Activated CD8-positive, alpha-beta memory T cell treated with anti-CD3 and anti-CD28 coated beads, Interleukin-2, amount 10 ng/mL, durations not matched to agents 7 days and 5 days (primary cell): ENCODE results near the gene CA10. TPM values are rescaled to one million over a fixed set of nuclear protein-coding genes. Genes with fewer than 3 reads are reported as not detected.

Experiments
- ATAC-seq: fragments of 150-1000 bp; cut with Tn5 transposase; one replicate; pipeline ENCODE4 v1.10.0; 2021; ENCODE audit warnings: moderate library complexity
- CTCF ChIA-PET: fragments of 350-600 bp; sonication (Branson Sonifier 250); formaldehyde crosslinking; loops from one replicate; lab custom pipeline; 2021; ENCODE audit warnings: antibody characterized with exemption; lab: Charles Lee
- DNase-seq: peaks from one replicate; pipeline ENCODE4 v3.0.0-alpha.2; 2020
- H3K27ac Mint-ChIP-seq: one replicate; pipeline ENCODE4 v1.8.0; 2021; ENCODE audit warnings: mild to moderate bottlenecking, mixed read lengths
- H3K27me3 Mint-ChIP-seq: one replicate; pipeline ENCODE4 v1.8.0; 2021; ENCODE audit warnings: mixed read lengths
- H3K36me3 Mint-ChIP-seq: one replicate; pipeline ENCODE4 v1.8.0; 2021; ENCODE audit warnings: mild to moderate bottlenecking, mixed read lengths
- H3K4me1 Mint-ChIP-seq: one replicate; pipeline ENCODE4 v1.8.0; 2021; ENCODE audit warnings: mixed read lengths
- H3K4me3 Mint-ChIP-seq: one replicate; pipeline ENCODE4 v1.8.0; 2021; ENCODE audit warnings: mild to moderate bottlenecking, moderate library complexity, mixed read lengths
- H3K9me3 Mint-ChIP-seq: one replicate; pipeline ENCODE4 v1.8.0; 2022; ENCODE audit warnings: low read depth, mixed read lengths
- total RNA-seq, 2 experiments: library from RNA; stranded (reverse); gene quantifications; one replicate each; pipeline ENCODE4 v1.2.3, GENCODE V29; 2021

Gene CA10
- total RNA-seq, 2 experiments from 2014 or later, result 0.09 to 0.30 TPM

- no peaks in the 10 kb centered on the region for H3K36me3 Mint-ChIP-seq
- ATAC-seq (no peak), DNase-seq (no peak)
- H3K4me3 Mint-ChIP-seq, result no peak overlapping the region
- H3K4me1 Mint-ChIP-seq, result no peaks in the 10 kb centered on the region
- no peak overlapping the region for H3K27ac Mint-ChIP-seq
- no peaks in the 10 kb centered on the region for H3K27me3 Mint-ChIP-seq
- H3K9me3 Mint-ChIP-seq, result no peaks in the 10 kb centered on the region
- CTCF ChIA-PET, result no interaction called here
These were observed 254.1 kb downstream of the CA10 start for GRCh38 chr17:51904379-51904778.

- CTCF ChIA-PET, result no interaction called here
- ATAC-seq (no peak), DNase-seq (no peak)
- H3K27ac Mint-ChIP-seq, result no peak overlapping the region
- H3K9me3 Mint-ChIP-seq, result no peaks in the 10 kb centered on the region
- no peak overlapping the region for H3K4me3 Mint-ChIP-seq
- no peaks in the 10 kb centered on the region for H3K27me3 Mint-ChIP-seq
- no peaks in the 10 kb centered on the region for H3K36me3 Mint-ChIP-seq
- H3K4me1 Mint-ChIP-seq, result no peaks in the 10 kb centered on the region
These were observed 257.3 kb downstream of the CA10 start for GRCh38 chr17:51901242-51901641.

- no peaks in the 10 kb centered on the region for H3K36me3 Mint-ChIP-seq
- H3K9me3 Mint-ChIP-seq, result no peaks in the 10 kb centered on the region
- H3K4me3 Mint-ChIP-seq, result no peak overlapping the region
- CTCF ChIA-PET, result no interaction called here
- no peaks in the 10 kb centered on the region for H3K27me3 Mint-ChIP-seq
- no peak overlapping the region for H3K27ac Mint-ChIP-seq
- no peak for DNase-seq
- no peak for ATAC-seq
- no peaks in the 10 kb centered on the region for H3K4me1 Mint-ChIP-seq
These were observed 266.6 kb downstream of the CA10 start for GRCh38 chr17:51891936-51892335.

GRCh38 chr17:51890710-51891109, 267.8 kb downstream of the CA10 start:
- Mint-ChIP-seq H3K4me1 (no peaks in the 10 kb centered on the region), H3K4me3 (no peak overlapping the region), H3K27me3 (no peaks in the 10 kb centered on the region), H3K9me3 (peaks cover 2% of the 10 kb centered on the region), H3K36me3 (no peaks in the 10 kb centered on the region), H3K27ac (no peak overlapping the region)
- ATAC-seq (no peak), DNase-seq (no peak)
- CTCF ChIA-PET, result no interaction called here

- H3K4me3 Mint-ChIP-seq, result no peak overlapping the region
- DNase-seq (no peak), ATAC-seq (no peak)
- no peaks in the 10 kb centered on the region for H3K27me3 Mint-ChIP-seq
- peaks cover 2% of the 10 kb centered on the region for H3K9me3 Mint-ChIP-seq
- H3K27ac Mint-ChIP-seq, result no peak overlapping the region
- CTCF ChIA-PET, result no interaction called here
- H3K4me1 Mint-ChIP-seq, result no peaks in the 10 kb centered on the region
- no peaks in the 10 kb centered on the region for H3K36me3 Mint-ChIP-seq
These were observed 269.7 kb downstream of the CA10 start for GRCh38 chr17:51888816-51889215.

- Mint-ChIP-seq H3K27me3 (no peaks in the 10 kb centered on the region), H3K4me1 (no peaks in the 10 kb centered on the region)
These were observed 281.5 kb downstream of the CA10 start for GRCh38 chr17:51876986-51877385.

GRCh38 chr17:51873302-51873701, 285.2 kb downstream of the CA10 start:
- no peak overlapping the region for H3K4me3 Mint-ChIP-seq
- H3K9me3 Mint-ChIP-seq, result no peaks in the 10 kb centered on the region
- CTCF ChIA-PET, result no interaction called here
- no peaks in the 10 kb centered on the region for H3K27me3 Mint-ChIP-seq
- H3K4me1 Mint-ChIP-seq, result no peaks in the 10 kb centered on the region
- DNase-seq, result no peak
- ATAC-seq, result no peak
- H3K27ac Mint-ChIP-seq, result no peak overlapping the region
- H3K36me3 Mint-ChIP-seq, result no peaks in the 10 kb centered on the region

More at GRCh38 chr17:51876986-51877385, 281.5 kb downstream of the CA10 start:
- ATAC-seq (no peak), DNase-seq (no peak)
- H3K36me3 Mint-ChIP-seq, result no peaks in the 10 kb centered on the region
- H3K4me3 Mint-ChIP-seq, result no peak overlapping the region
- CTCF ChIA-PET, result no interaction called here
- H3K27ac Mint-ChIP-seq, result no peak overlapping the region
- H3K9me3 Mint-ChIP-seq, result no peaks in the 10 kb centered on the region

- Mint-ChIP-seq H3K9me3 (no peaks in the 10 kb centered on the region), H3K36me3 (no peaks in the 10 kb centered on the region), H3K4me1 (no peaks in the 10 kb centered on the region), H3K27ac (no peak overlapping the region), H3K4me3 (no peak overlapping the region), H3K27me3 (no peaks in the 10 kb centered on the region)
- ATAC-seq, result no peak
- DNase-seq, result no peak
- CTCF ChIA-PET, result no interaction called here
These were observed 289.1 kb downstream of the CA10 start for GRCh38 chr17:51869387-51869786.

- Mint-ChIP-seq H3K36me3 (no peaks in the 10 kb centered on the region), H3K27ac (no peak overlapping the region), H3K9me3 (no peaks in the 10 kb centered on the region), H3K4me3 (no peak overlapping the region), H3K4me1 (no peaks in the 10 kb centered on the region), H3K27me3 (no peaks in the 10 kb centered on the region)
- ATAC-seq (no peak), DNase-seq (no peak)
- CTCF ChIA-PET, result no interaction called here
These were observed 297.5 kb downstream of the CA10 start for GRCh38 chr17:51860954-51861561.

GRCh38 chr17:51857052-51857597, 301.4 kb downstream of the CA10 start:
- Mint-ChIP-seq H3K4me1 (no peaks in the 10 kb centered on the region), H3K4me3 (no peak overlapping the region)

GRCh38 chr17:51855806-51856205, 302.7 kb downstream of the CA10 start:
- no peaks in the 10 kb centered on the region for H3K36me3 Mint-ChIP-seq
- DNase-seq (no peak), ATAC-seq (no peak)
- H3K4me1 Mint-ChIP-seq, result no peaks in the 10 kb centered on the region
- CTCF ChIA-PET, result no interaction called here
- no peak overlapping the region for H3K27ac Mint-ChIP-seq
- no peaks in the 10 kb centered on the region for H3K27me3 Mint-ChIP-seq
- no peak overlapping the region for H3K4me3 Mint-ChIP-seq
- no peaks in the 10 kb centered on the region for H3K9me3 Mint-ChIP-seq

More at GRCh38 chr17:51857052-51857597, 301.4 kb downstream of the CA10 start:
- CTCF ChIA-PET, result no interaction called here
- Mint-ChIP-seq H3K9me3 (no peaks in the 10 kb centered on the region), H3K27ac (no peak overlapping the region), H3K27me3 (no peaks in the 10 kb centered on the region), H3K36me3 (no peaks in the 10 kb centered on the region)
- DNase-seq (no peak), ATAC-seq (no peak)

- CTCF ChIA-PET, result no interaction called here
These were observed 304.7 kb downstream of the CA10 start for GRCh38 chr17:51853857-51854256.

GRCh38 chr17:51852603-51853002, 305.9 kb downstream of the CA10 start:
- no peak overlapping the region for H3K4me3 Mint-ChIP-seq
- no peaks in the 10 kb centered on the region for H3K27me3 Mint-ChIP-seq
- no peaks in the 10 kb centered on the region for H3K9me3 Mint-ChIP-seq
- H3K4me1 Mint-ChIP-seq, result no peaks in the 10 kb centered on the region
- H3K27ac Mint-ChIP-seq, result no peak overlapping the region
- no peaks in the 10 kb centered on the region for H3K36me3 Mint-ChIP-seq
- ATAC-seq (no peak), DNase-seq (no peak)
- CTCF ChIA-PET, result no interaction called here

More at GRCh38 chr17:51853857-51854256, 304.7 kb downstream of the CA10 start:
- Mint-ChIP-seq H3K27me3 (no peaks in the 10 kb centered on the region), H3K9me3 (no peaks in the 10 kb centered on the region), H3K4me3 (no peak overlapping the region), H3K36me3 (no peaks in the 10 kb centered on the region), H3K27ac (no peak overlapping the region), H3K4me1 (no peaks in the 10 kb centered on the region)
- DNase-seq, result no peak
- ATAC-seq, result no peak

- Mint-ChIP-seq H3K27ac (no peak overlapping the region), H3K4me1 (no peaks in the 10 kb centered on the region), H3K36me3 (no peaks in the 10 kb centered on the region), H3K9me3 (no peaks in the 10 kb centered on the region), H3K4me3 (no peak overlapping the region), H3K27me3 (no peaks in the 10 kb centered on the region)
- DNase-seq (no peak), ATAC-seq (no peak)
- CTCF ChIA-PET, result no interaction called here
These were observed 308.3 kb downstream of the CA10 start for GRCh38 chr17:51850201-51850600.
